ENCODE measurements around the gene PDCD2L.

PDCD2L gene

DNA sequence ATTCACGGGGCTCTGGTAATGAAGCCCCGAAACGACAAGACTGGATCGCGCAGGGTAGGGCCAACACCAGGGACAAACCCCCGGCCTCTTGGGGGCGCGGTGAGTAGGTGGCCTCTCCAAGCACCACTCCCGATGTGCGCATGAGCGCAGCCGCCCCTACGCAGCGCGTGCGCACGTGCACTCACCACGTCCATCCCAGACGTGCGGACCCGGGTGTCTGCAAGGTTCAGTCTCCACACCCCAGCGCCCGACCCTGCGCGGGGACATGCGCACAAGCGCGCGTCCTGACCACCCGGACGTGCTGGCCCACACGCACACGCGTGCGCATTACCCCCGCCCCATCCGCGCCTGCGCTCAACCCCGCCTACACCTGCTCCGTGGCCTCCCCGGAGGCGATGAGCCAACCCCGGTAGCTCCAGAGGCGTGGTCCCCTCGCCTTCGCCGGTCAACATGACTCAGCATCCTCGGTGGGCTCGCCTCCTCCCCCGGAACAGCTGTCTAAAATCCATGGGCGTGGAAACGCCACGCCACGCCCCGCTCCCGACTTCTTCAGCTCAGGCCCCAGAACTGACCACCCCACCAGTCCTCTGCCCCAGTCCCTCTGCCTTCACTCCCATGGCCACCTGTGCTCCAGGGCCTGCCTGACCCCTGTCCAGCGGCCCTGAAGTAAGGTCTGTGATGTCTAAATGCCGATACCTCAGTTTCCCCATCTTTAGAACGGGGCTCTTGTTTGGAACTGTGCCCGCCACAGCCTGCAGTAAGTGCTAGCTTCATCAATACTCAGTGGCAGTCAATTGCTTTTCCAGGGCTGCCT, 44.9 kb upstream of the PDCD2L start:
- Histone ChIP-seq H4K91ac (ENCODE audit: low read length) (peak overlapping the region; percentile 34), H3K9ac (ENCODE audit: low read length) (peak overlapping the region; percentile 92), H2BK15ac (ENCODE audit: low read depth, poor library complexity, severe bottlenecking) (no peak overlapping the region), H2AK5ac (ENCODE audit: low read length, severe bottlenecking) (peak overlapping the region; percentile 66), H3K18ac (ENCODE audit: low read depth in 1 of 2, low read length in 2 of 2) (peak overlapping the region; percentile 75 to 77), H3K9me3 (ENCODE audit: control insufficient read depth, low read length) (no peaks in the 10 kb centered on the region), H3K27me3 (ENCODE audit: control insufficient read depth in 1 of 2, insufficient read depth in 1 of 2, low read length in 2 of 2) (no peaks in the 10 kb centered on the region), H3K36me3 (ENCODE audit: control insufficient read depth in 1 of 2, insufficient read depth in 2 of 2, low read depth in 1 of 2, low read length in 2 of 2) (peaks cover 13 to 22% of the 10 kb centered on the region in 2 experiments), H2BK5ac (ENCODE audit: low read depth, low read length, poor library complexity, severe bottlenecking) (no peak overlapping the region), H3K4me3 (ENCODE audit: insufficient read depth in 1 of 2, low read depth in 1 of 2, low read length in 2 of 2) (peak overlapping the region; percentile 49 to 78), H2BK120ac (ENCODE audit: low read depth, low read length) (peak overlapping the region; percentile 62), H3K79me1 (replicated peaks; ENCODE audit: low read length, poor library complexity, severe bottlenecking) (peaks cover 8% of the 10 kb centered on the region), H2BK12ac (ENCODE audit: low read length in 2 of 2) (peak overlapping the region in 1 of 2 experiments; percentile 71), H3K4me2 (ENCODE audit: low read length, poor library complexity, severe bottlenecking) (peak overlapping the region; percentile 60), H3K4ac (ENCODE audit: low read depth in 1 of 2, low read length in 2 of 2) (peak overlapping the region; percentile 77 to 81), H3K27ac (ENCODE audit: low read length, poor library complexity, severe bottlenecking) (peak overlapping the region; percentile 81), H2AFZ (ENCODE audit: low read depth, low read length) (peak overlapping the region; percentile 67), H3K14ac (ENCODE audit: low read length in 2 of 2) (no peak overlapping the region), H3K23ac (ENCODE audit: low read length in 2 of 2) (no peak overlapping the region), H4K8ac (ENCODE audit: low read length) (peak overlapping the region; percentile 90), H3K4me1 (ENCODE audit: control insufficient read depth, insufficient read depth, low read depth, low read length) (peaks cover 14% of the 10 kb centered on the region)
- WGBS: 6% methylated on average over 61 of the region's 61 CpGs
- DNase-seq: peak; percentile 96

DNA sequence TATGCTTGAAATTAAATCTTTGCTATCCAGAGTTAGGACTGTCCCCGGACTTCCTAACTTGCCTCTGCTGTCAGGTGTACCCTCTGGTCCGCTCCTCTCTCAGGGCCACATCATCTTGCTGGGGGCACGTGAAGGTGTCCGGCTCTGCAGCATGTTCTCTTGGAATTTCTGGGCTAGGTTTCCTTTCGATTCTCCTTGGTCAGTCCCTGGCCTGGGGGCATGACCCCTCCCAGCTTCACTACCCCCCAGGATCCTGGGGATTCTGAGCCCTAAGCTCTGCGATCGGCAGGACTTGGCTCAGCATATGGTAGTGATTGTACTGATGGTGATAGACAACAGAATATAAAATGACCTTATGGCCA, 44.3 kb upstream of the PDCD2L start:
- WGBS: 100% methylated on average over 5 of the region's 7 CpGs

DNA sequence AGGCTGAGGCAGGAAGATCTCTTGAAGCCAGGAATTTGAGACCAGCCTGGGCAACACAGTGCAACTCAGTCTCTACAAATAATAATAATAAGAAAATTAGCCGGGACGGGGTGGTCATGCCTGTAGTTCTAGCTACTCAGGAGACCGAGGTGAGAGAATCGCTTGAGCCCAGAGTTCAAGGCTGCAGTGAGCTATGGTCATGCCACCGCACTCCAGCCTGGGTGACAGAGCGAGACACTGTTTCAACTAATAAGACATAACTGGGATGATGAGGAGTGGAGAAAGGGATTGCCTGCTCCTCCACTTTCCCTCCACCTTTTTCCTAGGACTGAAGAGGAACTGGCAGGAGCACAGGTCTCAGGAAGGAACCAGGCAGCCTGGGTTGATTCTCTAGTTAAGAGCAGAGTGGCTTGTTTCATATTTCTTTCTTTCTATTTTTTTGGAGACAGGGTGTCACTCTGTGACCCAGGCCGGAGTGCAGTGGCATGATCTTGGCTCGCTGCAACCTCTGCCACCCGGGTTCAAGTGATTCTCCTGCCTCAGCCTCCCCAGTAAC, 43.8 kb upstream of the PDCD2L start:
- H2AFZ ChIP-seq (ENCODE audit: low read depth, low read length): no peak overlapping the region
- no peak overlapping the region for H3K4me2 ChIP-seq (ENCODE audit: low read length, poor library complexity, severe bottlenecking)
- 95% methylated on average over 9 of the region's 9 CpGs for WGBS
- H2BK12ac ChIP-seq (ENCODE audit: low read length in 2 of 2): peak overlapping the region in 1 of 2 experiments; percentile 57
- no peak overlapping the region for H4K8ac ChIP-seq (ENCODE audit: low read length)
- no peak overlapping the region for H2BK15ac ChIP-seq (ENCODE audit: low read depth, poor library complexity, severe bottlenecking)
- H3K27ac ChIP-seq (ENCODE audit: low read length, poor library complexity, severe bottlenecking): no peak overlapping the region
- H3K79me1 ChIP-seq (replicated peaks; ENCODE audit: low read length, poor library complexity, severe bottlenecking): peaks cover 8% of the 10 kb centered on the region
- H3K4ac ChIP-seq (ENCODE audit: low read depth in 1 of 2, low read length in 2 of 2): no peak overlapping the region
- peaks cover 5 to 18% of the 10 kb centered on the region in 2 experiments for H3K36me3 ChIP-seq (ENCODE audit: control insufficient read depth in 1 of 2, insufficient read depth in 2 of 2, low read depth in 1 of 2, low read length in 2 of 2)
- H2BK120ac ChIP-seq (ENCODE audit: low read depth, low read length): no peak overlapping the region
- H3K27me3 ChIP-seq (ENCODE audit: control insufficient read depth in 1 of 2, insufficient read depth in 1 of 2, low read length in 2 of 2): no peaks in the 10 kb centered on the region
- H3K18ac ChIP-seq (ENCODE audit: low read depth in 1 of 2, low read length in 2 of 2): no peak overlapping the region
- no peak overlapping the region for H3K4me3 ChIP-seq (ENCODE audit: insufficient read depth in 1 of 2, low read depth in 1 of 2, low read length in 2 of 2)
- no peak overlapping the region for H2BK5ac ChIP-seq (ENCODE audit: low read depth, low read length, poor library complexity, severe bottlenecking)
- H3K9ac ChIP-seq (ENCODE audit: low read length): no peak overlapping the region
- no peak overlapping the region for H4K91ac ChIP-seq (ENCODE audit: low read length)
- H3K23ac ChIP-seq (ENCODE audit: low read length in 2 of 2): no peak overlapping the region
- no peak overlapping the region for H3K14ac ChIP-seq (ENCODE audit: low read length in 2 of 2)
- DNase-seq: no peak
- no peaks in the 10 kb centered on the region for H3K9me3 ChIP-seq (ENCODE audit: control insufficient read depth, low read length)
- H3K4me1 ChIP-seq (ENCODE audit: control insufficient read depth, insufficient read depth, low read depth, low read length): peaks cover 17% of the 10 kb centered on the region
- peak overlapping the region; percentile 54 for H2AK5ac ChIP-seq (ENCODE audit: low read length, severe bottlenecking)

More for the DNA sequence above, 44.3 kb upstream of the PDCD2L start:
- peak overlapping the region; percentile 75 to 77 for H3K18ac ChIP-seq (ENCODE audit: low read depth in 1 of 2, low read length in 2 of 2)
- H3K4me2 ChIP-seq (ENCODE audit: low read length, poor library complexity, severe bottlenecking): peak overlapping the region; percentile 60
- H2BK12ac ChIP-seq (ENCODE audit: low read length in 2 of 2): peak overlapping the region in 1 of 2 experiments; percentile 71
- peaks cover 17% of the 10 kb centered on the region for H3K4me1 ChIP-seq (ENCODE audit: control insufficient read depth, insufficient read depth, low read depth, low read length)
- peaks cover 8% of the 10 kb centered on the region for H3K79me1 ChIP-seq (replicated peaks; ENCODE audit: low read length, poor library complexity, severe bottlenecking)
- H2BK5ac ChIP-seq (ENCODE audit: low read depth, low read length, poor library complexity, severe bottlenecking): no peak overlapping the region
- peaks cover 8 to 22% of the 10 kb centered on the region in 2 experiments for H3K36me3 ChIP-seq (ENCODE audit: control insufficient read depth in 1 of 2, insufficient read depth in 2 of 2, low read depth in 1 of 2, low read length in 2 of 2)
- peak overlapping the region; percentile 90 for H4K8ac ChIP-seq (ENCODE audit: low read length)
- no peak overlapping the region for H3K14ac ChIP-seq (ENCODE audit: low read length in 2 of 2)
- H3K27ac ChIP-seq (ENCODE audit: low read length, poor library complexity, severe bottlenecking): peak overlapping the region; percentile 73
- H2AFZ ChIP-seq (ENCODE audit: low read depth, low read length): peak overlapping the region; percentile 67
- peak overlapping the region; percentile 34 for H4K91ac ChIP-seq (ENCODE audit: low read length)
- H3K23ac ChIP-seq (ENCODE audit: low read length in 2 of 2): no peak overlapping the region
- no peak overlapping the region for H2BK120ac ChIP-seq (ENCODE audit: low read depth, low read length)
- peak overlapping the region in 1 of 2 experiments; percentile 78 for H3K4me3 ChIP-seq (ENCODE audit: insufficient read depth in 1 of 2, low read depth in 1 of 2, low read length in 2 of 2)
- H3K9ac ChIP-seq (ENCODE audit: low read length): peak overlapping the region; percentile 92
- H2BK15ac ChIP-seq (ENCODE audit: low read depth, poor library complexity, severe bottlenecking): no peak overlapping the region
- no peak for DNase-seq
- peak overlapping the region; percentile 1 to 9 for H3K4ac ChIP-seq (ENCODE audit: low read depth in 1 of 2, low read length in 2 of 2)
- H3K27me3 ChIP-seq (ENCODE audit: control insufficient read depth in 1 of 2, insufficient read depth in 1 of 2, low read length in 2 of 2): no peaks in the 10 kb centered on the region
- H3K9me3 ChIP-seq (ENCODE audit: control insufficient read depth, low read length): no peaks in the 10 kb centered on the region
- H2AK5ac ChIP-seq (ENCODE audit: low read length, severe bottlenecking): peak overlapping the region; percentile 66

DNA sequence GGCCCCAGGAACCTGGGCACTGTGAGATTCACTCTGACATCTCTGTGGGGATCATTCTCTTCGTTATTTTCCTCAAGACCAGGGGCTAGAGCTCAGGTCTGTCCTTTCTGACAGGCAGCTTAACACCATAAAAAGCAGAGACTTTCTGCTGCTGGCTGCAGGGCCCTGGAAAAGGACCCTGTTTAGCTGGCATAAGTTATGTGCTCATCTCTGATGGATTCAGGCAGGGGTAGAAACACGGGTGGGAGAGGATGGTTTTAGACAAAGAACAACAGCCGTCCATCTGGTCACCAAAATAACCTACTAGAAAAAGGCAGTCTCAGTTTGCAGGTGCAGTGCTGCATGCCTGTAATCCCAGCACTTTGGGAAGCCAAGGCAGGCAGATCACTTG, 41.5 kb upstream of the PDCD2L start:
- no peak overlapping the region for H3K9ac ChIP-seq (ENCODE audit: low read length)
- H2BK120ac ChIP-seq (ENCODE audit: low read depth, low read length): no peak overlapping the region
- no peak overlapping the region for H3K27ac ChIP-seq (ENCODE audit: low read length, poor library complexity, severe bottlenecking)
- H3K14ac ChIP-seq (ENCODE audit: low read length in 2 of 2): no peak overlapping the region
- no peaks in the 10 kb centered on the region for H3K9me3 ChIP-seq (ENCODE audit: control insufficient read depth, low read length)
- no peak overlapping the region for H3K23ac ChIP-seq (ENCODE audit: low read length in 2 of 2)
- no peak overlapping the region for H3K18ac ChIP-seq (ENCODE audit: low read depth in 1 of 2, low read length in 2 of 2)
- no peak for DNase-seq
- no peak overlapping the region for H3K4me2 ChIP-seq (ENCODE audit: low read length, poor library complexity, severe bottlenecking)
- no peak overlapping the region for H4K8ac ChIP-seq (ENCODE audit: low read length)
- H3K4ac ChIP-seq (ENCODE audit: low read depth in 1 of 2, low read length in 2 of 2): no peak overlapping the region
- H2BK12ac ChIP-seq (ENCODE audit: low read length in 2 of 2): no peak overlapping the region
- H3K79me1 ChIP-seq (replicated peaks; ENCODE audit: low read length, poor library complexity, severe bottlenecking): peaks cover 24% of the 10 kb centered on the region
- whole genome bisulfite sequencing: 82% methylated on average over 3 of the region's 3 CpGs
- no peaks in the 10 kb centered on the region for H3K27me3 ChIP-seq (ENCODE audit: control insufficient read depth in 1 of 2, insufficient read depth in 1 of 2, low read length in 2 of 2)
- peaks cover 27% of the 10 kb centered on the region for H3K4me1 ChIP-seq (ENCODE audit: control insufficient read depth, insufficient read depth, low read depth, low read length)
- no peak overlapping the region for H2BK5ac ChIP-seq (ENCODE audit: low read depth, low read length, poor library complexity, severe bottlenecking)
- no peak overlapping the region for H2BK15ac ChIP-seq (ENCODE audit: low read depth, poor library complexity, severe bottlenecking)
- no peak overlapping the region for H2AFZ ChIP-seq (ENCODE audit: low read depth, low read length)
- no peak overlapping the region for H2AK5ac ChIP-seq (ENCODE audit: low read length, severe bottlenecking)
- peaks cover 7 to 17% of the 10 kb centered on the region in 2 experiments for H3K36me3 ChIP-seq (ENCODE audit: control insufficient read depth in 1 of 2, insufficient read depth in 2 of 2, low read depth in 1 of 2, low read length in 2 of 2)
- H3K4me3 ChIP-seq (ENCODE audit: insufficient read depth in 1 of 2, low read depth in 1 of 2, low read length in 2 of 2): no peak overlapping the region
- no peak overlapping the region for H4K91ac ChIP-seq (ENCODE audit: low read length)
